H9 (cell line): ENCODE measurements around the gene SH2D1B. TPM values are rescaled to one million over a fixed set of nuclear protein-coding genes. Genes with fewer than 3 reads are reported as not detected.

Experiments
- DNase-seq: peaks from one replicate; pipeline ENCODE4 v3.0.0-alpha.2; 2017
- H2AFZ ChIP-seq: one replicate; pipeline ENCODE4 v1.6.1; 2013; ENCODE audit warnings: mild to moderate bottlenecking, low read length, control low read depth, moderate library complexity
- H2AK5ac ChIP-seq: 2 replicates; pipeline ENCODE4 v1.6.1; 2013; ENCODE audit warnings: low read length, control low read depth, mixed read lengths; ENCODE audit not compliant: insufficient read length
- H2BK120ac ChIP-seq: one replicate; pipeline ENCODE4 v1.6.1; 2013; ENCODE audit warnings: low read depth, mild to moderate bottlenecking, low read length, control low read depth, inconsistent platforms; ENCODE audit not compliant: poor library complexity, severe bottlenecking
- H2BK12ac ChIP-seq: 2 replicates; pipeline ENCODE4 v1.6.1; 2013; ENCODE audit warnings: low read length, control low read depth, mixed read lengths, low read depth; ENCODE audit not compliant: insufficient read length
- H2BK15ac ChIP-seq: 2 replicates; pipeline ENCODE4 v1.6.1; 2013; ENCODE audit warnings: low read depth, low read length, control low read depth
- H2BK20ac ChIP-seq: one replicate; pipeline ENCODE4 v1.6.1; 2013; ENCODE audit warnings: low read depth, mild to moderate bottlenecking, low read length, control low read depth, inconsistent platforms; ENCODE audit not compliant: poor library complexity, severe bottlenecking
- H2BK5ac ChIP-seq: 2 replicates; pipeline ENCODE4 v1.6.1; 2013; ENCODE audit warnings: low read length, control low read depth, mixed read lengths; ENCODE audit not compliant: insufficient read length
- H3K14ac ChIP-seq: 2 replicates; pipeline ENCODE4 v1.6.1; 2013; ENCODE audit warnings: low read length, control low read depth; ENCODE audit not compliant: insufficient read depth
- H3K18ac ChIP-seq: 2 replicates; pipeline ENCODE4 v1.6.1; 2013; ENCODE audit warnings: low read depth, mild to moderate bottlenecking, mixed read lengths, low read length, control low read depth; ENCODE audit not compliant: insufficient read length
- H3K23ac ChIP-seq: 2 replicates; pipeline ENCODE4 v1.6.1; 2013; ENCODE audit warnings: low read length, control low read depth, mixed read lengths, low read depth; ENCODE audit not compliant: insufficient read length
- H3K23me2 ChIP-seq: 2 replicates; pipeline ENCODE4 v1.6.1; 2013; ENCODE audit warnings: low read depth, mild to moderate bottlenecking, mixed read lengths, low read length, control low read depth; ENCODE audit not compliant: insufficient read length, poor library complexity, severe bottlenecking
- H3K27ac ChIP-seq: 2 replicates; pipeline ENCODE4 v1.5.1; 2013; ENCODE audit warnings: low read length, control low read depth, mixed read lengths, low read depth; ENCODE audit not compliant: insufficient read length
- H3K27me3 ChIP-seq: 2 replicates; pipeline ENCODE4 v1.6.1; 2013; ENCODE audit warnings: low read length, control low read depth, inconsistent platforms; ENCODE audit not compliant: insufficient read depth
- H3K4ac ChIP-seq: 2 replicates; pipeline ENCODE4 v1.6.1; 2013; ENCODE audit warnings: low read depth, mild to moderate bottlenecking, control low read depth, inconsistent platforms, low read length, moderate library complexity
- H3K4me1 ChIP-seq: 2 replicates; pipeline ENCODE4 v1.6.1; 2013; ENCODE audit warnings: low read length, control low read depth, inconsistent platforms; ENCODE audit not compliant: insufficient read depth
- H3K4me2 ChIP-seq: 2 replicates; pipeline ENCODE4 v1.6.1; 2013; ENCODE audit warnings: low read length, control low read depth, mixed read lengths; ENCODE audit not compliant: insufficient read length, insufficient read depth
- H3K56ac ChIP-seq: 2 replicates; pipeline ENCODE4 v1.6.1; 2013; ENCODE audit warnings: low read depth, mild to moderate bottlenecking, mixed read lengths, low read length, control low read depth; ENCODE audit not compliant: insufficient read length
- H3K79me1 ChIP-seq: 2 replicates; pipeline ENCODE4 v1.6.1; 2013; ENCODE audit warnings: low read depth, mild to moderate bottlenecking, moderate library complexity, low read length, control low read depth, inconsistent platforms; ENCODE audit not compliant: insufficient read depth, poor library complexity, severe bottlenecking
- H3K79me2 ChIP-seq: 2 replicates; pipeline ENCODE4 v1.6.1; 2013; ENCODE audit warnings: low read length, control low read depth, inconsistent platforms; ENCODE audit not compliant: insufficient read depth
- H3K9ac ChIP-seq: 2 replicates; pipeline ENCODE4 v1.6.1; 2013; ENCODE audit warnings: low read length, control low read depth, mixed read lengths; ENCODE audit not compliant: insufficient read length; ENCODE audit errors: extremely low read depth
- H3K9me3 ChIP-seq: one replicate; pipeline ENCODE4 v1.6.1; 2013; ENCODE audit warnings: low read depth, low read length, inconsistent platforms; ENCODE audit not compliant: control insufficient read depth
- H3T11ph ChIP-seq: one replicate; pipeline ENCODE4 v1.6.1; 2013; ENCODE audit warnings: mild to moderate bottlenecking, low read length, control low read depth, inconsistent platforms
- H4K20me1 ChIP-seq: one replicate; pipeline ENCODE4 v1.6.1; 2013; ENCODE audit not compliant: control insufficient read depth, insufficient read length, insufficient read depth
- H4K5ac ChIP-seq: 2 replicates; pipeline ENCODE4 v1.6.1; 2013; ENCODE audit warnings: low read depth, mild to moderate bottlenecking, mixed read lengths, low read length, control low read depth; ENCODE audit not compliant: insufficient read length
- H4K8ac ChIP-seq: replicated peaks from 2 replicates; pipeline ENCODE4 v1.6.1; 2013; ENCODE audit warnings: low read length, control low read depth, mixed read lengths, low read depth; ENCODE audit not compliant: insufficient read length
- H4K91ac ChIP-seq: 2 replicates; pipeline ENCODE4 v1.6.1; 2013; ENCODE audit warnings: low read depth, mild to moderate bottlenecking, moderate library complexity, mixed read lengths, low read length, control low read depth; ENCODE audit not compliant: insufficient read length
- H3K27ac Mint-ChIP-seq, 3 experiments: 2 replicates in 2 of 3; 3 replicates in 1 of 3; pipeline ENCODE4 v1.8.0; 2020 to 2021; ENCODE audit warnings: mixed read lengths in 3 of 3, mild to moderate bottlenecking in 1 of 3, moderate library complexity in 1 of 3
- H3K27me3 Mint-ChIP-seq: 2 replicates; pipeline ENCODE4 v1.8.0; 2021; ENCODE audit warnings: low read depth, mild to moderate bottlenecking, moderate library complexity, mixed read lengths
- H3K36me3 Mint-ChIP-seq, 3 experiments: 2 replicates in 2 of 3; 3 replicates in 1 of 3; pipeline ENCODE4 v1.8.0; 2020 to 2021; ENCODE audit warnings: low read depth in 3 of 3, mixed read lengths in 3 of 3; ENCODE audit not compliant: insufficient read depth in 1 of 3
- H3K4me1 Mint-ChIP-seq, 2 experiments: 2 replicates each; pipeline ENCODE4 v1.8.0; 2020; ENCODE audit warnings: mixed read lengths in 2 of 2
- H3K4me3 Mint-ChIP-seq, 2 experiments: 2 replicates in 1 of 2; 3 replicates in 1 of 2; pipeline ENCODE4 v1.8.0; 2020 to 2021; ENCODE audit warnings: mild to moderate bottlenecking in 2 of 2, mixed read lengths in 2 of 2, moderate library complexity in 1 of 2
- H3K9me3 Mint-ChIP-seq, 2 experiments: 2 replicates in 1 of 2; 3 replicates in 1 of 2; pipeline ENCODE4 v1.8.0; 2020; ENCODE audit warnings: mild to moderate bottlenecking in 2 of 2, mixed read lengths in 2 of 2, moderate library complexity in 1 of 2
- WGBS: extraction: QIAGEN DNeasy Blood & Tissue Kit; methylation state at CpG from one replicate; pipeline ENCODE4 v1.1.7; 2013; ENCODE audit warnings: missing lambda C conversion rate, low lambda C conversion rate, mixed read lengths; ENCODE audit not compliant: insufficient read length; ENCODE audit errors: extremely low coverage; 5-methylcytosine and 5-hydroxymethylcytosine counted together
- total RNA-seq: library from RNA; stranded (reverse); gene quantifications from 2 replicates; pipeline ENCODE4 v1.2.1, GENCODE V29; 2021
- TF ChIP-seq, protein P1 (sequence below): fragments of 200-600 bp; sonication (generic); conservative IDR thresholded peaks from 3 replicates; pipeline ENCODE4 v1.8.0; 2021; ENCODE audit warnings: antibody characterized with exemption, mild to moderate bottlenecking

The SH2D1B gene
- total RNA-seq, 1 experiment from 2014 or later, result not detected

DNA sequence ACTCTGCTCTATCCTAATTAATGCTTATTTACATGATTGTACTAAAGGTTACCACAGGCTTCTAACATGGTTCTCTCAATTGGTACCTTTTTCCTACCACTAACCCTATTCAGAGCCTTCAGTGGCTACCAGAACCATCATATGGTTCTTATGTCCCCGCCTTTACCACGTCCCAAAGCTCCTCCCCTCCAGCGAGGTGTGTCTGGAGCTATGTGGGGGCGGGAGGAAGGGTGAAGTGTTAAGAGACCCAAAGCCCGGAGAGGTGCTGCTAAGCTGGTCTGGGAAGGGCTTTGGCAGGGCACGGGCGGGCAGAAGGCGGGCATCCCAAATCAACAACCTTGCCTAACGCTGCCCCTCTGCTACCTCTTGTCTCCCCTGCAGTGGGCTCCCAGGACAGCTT lies 45.3 kb downstream of the SH2D1B start:
- Histone ChIP-seq H4K20me1 (no peaks in the 10 kb centered on the region), H4K91ac (no peak overlapping the region), H2AFZ (no peak overlapping the region), H3K4me1 (no peaks in the 10 kb centered on the region), H3K23ac (no peak overlapping the region), H3K9me3 (no peaks in the 10 kb centered on the region), H4K8ac (no peak overlapping the region), H3K9ac (no peak overlapping the region), H3K27me3 (no peaks in the 10 kb centered on the region), H3K14ac (no peak overlapping the region), H2BK15ac (no peak overlapping the region), H3K79me2 (no peaks in the 10 kb centered on the region), H2BK20ac (no peak overlapping the region), H3K23me2 (no peaks in the 10 kb centered on the region), H2BK5ac (no peak overlapping the region), H3K79me1 (no peaks in the 10 kb centered on the region), H4K5ac (no peak overlapping the region), H3K27ac (no peak overlapping the region), H3K4ac (no peak overlapping the region), H2BK12ac (no peak overlapping the region), H3T11ph (no peak overlapping the region), H3K18ac (no peak overlapping the region), H3K56ac (no peak overlapping the region), H2AK5ac (no peak overlapping the region), H3K4me2 (no peak overlapping the region), H2BK120ac (no peak overlapping the region)
- H3K9me3 Mint-ChIP-seq, result no peaks in the 10 kb centered on the region
- peaks cover 0 to 7% of the 10 kb centered on the region in 2 experiments; a peak in 2 of 4 replicates for H3K4me1 Mint-ChIP-seq
- H3K36me3 Mint-ChIP-seq, result peaks cover 2 to 10% (median 3%) of the 10 kb centered on the region in 3 experiments; a peak in 4 of 7 replicates
- H3K4me3 Mint-ChIP-seq, result no peak overlapping the region
- no peaks in the 10 kb centered on the region for H3K27me3 Mint-ChIP-seq
- TF ChIP-seq, protein P1, sequence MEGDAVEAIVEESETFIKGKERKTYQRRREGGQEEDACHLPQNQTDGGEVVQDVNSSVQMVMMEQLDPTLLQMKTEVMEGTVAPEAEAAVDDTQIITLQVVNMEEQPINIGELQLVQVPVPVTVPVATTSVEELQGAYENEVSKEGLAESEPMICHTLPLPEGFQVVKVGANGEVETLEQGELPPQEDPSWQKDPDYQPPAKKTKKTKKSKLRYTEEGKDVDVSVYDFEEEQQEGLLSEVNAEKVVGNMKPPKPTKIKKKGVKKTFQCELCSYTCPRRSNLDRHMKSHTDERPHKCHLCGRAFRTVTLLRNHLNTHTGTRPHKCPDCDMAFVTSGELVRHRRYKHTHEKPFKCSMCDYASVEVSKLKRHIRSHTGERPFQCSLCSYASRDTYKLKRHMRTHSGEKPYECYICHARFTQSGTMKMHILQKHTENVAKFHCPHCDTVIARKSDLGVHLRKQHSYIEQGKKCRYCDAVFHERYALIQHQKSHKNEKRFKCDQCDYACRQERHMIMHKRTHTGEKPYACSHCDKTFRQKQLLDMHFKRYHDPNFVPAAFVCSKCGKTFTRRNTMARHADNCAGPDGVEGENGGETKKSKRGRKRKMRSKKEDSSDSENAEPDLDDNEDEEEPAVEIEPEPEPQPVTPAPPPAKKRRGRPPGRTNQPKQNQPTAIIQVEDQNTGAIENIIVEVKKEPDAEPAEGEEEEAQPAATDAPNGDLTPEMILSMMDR, result no peak
- no peak for DNase-seq
- no peak overlapping the region for H3K27ac Mint-ChIP-seq
- no CpG with 5 or more reads among the region's 9 CpGs for WGBS
